ENCODE measurements around the gene FNDC3B.
"Not testable (repeated sequence)": the region's sequence is repeated elsewhere in the genome, so short reads cannot be mapped to it uniquely, and the experiment has no call there.

FNDC3B gene

GRCh38 chr3:172033396-172033795 is 6.0 kb upstream of the FNDC3B start:
- DNase-seq (ENCODE audit: low read depth) = no peak

DNA sequence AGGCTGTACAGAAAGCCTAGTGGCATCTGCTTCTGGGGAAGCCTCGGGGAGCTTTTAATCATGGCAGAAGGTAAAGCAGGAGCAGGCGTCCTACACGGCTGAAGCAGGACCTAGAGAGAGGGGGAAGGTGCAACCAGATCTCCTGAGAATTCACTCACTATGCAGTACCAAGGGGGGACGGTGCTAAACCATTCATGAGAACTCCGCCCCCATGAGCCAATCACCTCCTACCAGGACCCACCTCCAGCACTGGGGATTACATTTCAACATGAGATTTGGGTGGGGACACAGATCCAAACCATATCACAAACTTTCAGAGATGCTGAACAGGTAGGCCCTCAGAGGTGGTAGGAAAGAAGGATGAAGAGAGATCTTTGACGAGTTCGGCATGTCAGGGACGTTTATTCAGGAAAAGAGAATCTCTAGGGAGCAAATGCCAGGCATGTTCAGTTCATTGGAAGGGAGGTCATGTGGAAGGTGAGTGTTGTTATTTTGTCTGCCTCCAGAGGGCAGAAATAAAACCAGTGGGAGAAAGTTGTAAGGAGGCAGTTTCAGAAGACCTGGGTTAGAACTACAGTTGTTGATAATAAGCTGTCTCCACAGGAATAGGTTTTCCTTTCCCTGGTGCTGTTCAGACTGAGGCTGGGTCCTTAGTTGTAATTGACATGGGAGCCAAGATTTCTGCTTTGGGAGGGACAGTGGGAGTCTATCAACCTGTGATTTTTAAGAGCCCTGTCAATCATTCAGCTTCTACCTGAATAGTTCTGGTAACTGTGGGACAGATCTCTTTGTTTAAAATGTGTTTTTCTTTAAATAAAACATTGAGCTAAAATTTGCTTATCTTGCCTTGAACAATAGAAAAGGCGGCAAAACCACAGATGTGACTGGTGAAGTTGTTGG is 4.3 kb upstream of the FNDC3B start:
- DNase-seq (ENCODE audit: low read depth) = no peak

GRCh38 chr3:172036541-172037215 is 2.7 kb upstream of the FNDC3B start:
- no peak for DNase-seq (ENCODE audit: low read depth)

DNA sequence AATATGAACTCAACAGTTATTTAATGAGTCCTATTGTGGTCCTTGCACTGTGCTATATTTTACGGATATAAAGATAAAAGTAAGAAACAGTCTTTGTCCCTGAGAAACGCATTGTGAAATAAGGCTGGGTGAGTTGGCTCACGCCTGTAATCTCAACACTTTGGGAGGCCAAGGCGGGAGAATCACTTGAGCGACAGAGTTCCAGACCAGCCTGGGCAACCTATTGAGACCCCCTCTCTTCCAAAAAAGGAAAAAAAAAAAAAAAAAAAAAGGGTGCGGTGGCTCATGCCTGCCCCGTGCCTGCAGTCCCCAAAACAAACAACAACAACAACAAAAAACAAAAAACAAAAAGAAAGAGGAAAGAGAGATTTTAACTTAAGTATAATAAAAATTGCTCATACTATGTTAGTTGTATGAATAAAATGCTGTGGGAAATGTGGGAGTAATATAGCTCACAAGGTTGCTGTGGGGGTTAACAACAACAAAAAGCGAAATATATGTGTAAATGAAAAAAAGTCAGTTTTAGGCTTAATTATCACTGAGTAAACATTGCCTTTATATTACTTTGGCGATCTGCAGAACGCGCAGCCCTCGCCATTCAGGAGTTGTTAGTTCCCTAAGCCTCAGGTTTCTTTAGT is 461 bp upstream of the FNDC3B start:
- no peak for DNase-seq (ENCODE audit: low read depth)

- DNase-seq (ENCODE audit: low read depth) = no peak
Measured at GRCh38 chr3:172040078-172040980, 951 bp downstream of the FNDC3B start.

DNA sequence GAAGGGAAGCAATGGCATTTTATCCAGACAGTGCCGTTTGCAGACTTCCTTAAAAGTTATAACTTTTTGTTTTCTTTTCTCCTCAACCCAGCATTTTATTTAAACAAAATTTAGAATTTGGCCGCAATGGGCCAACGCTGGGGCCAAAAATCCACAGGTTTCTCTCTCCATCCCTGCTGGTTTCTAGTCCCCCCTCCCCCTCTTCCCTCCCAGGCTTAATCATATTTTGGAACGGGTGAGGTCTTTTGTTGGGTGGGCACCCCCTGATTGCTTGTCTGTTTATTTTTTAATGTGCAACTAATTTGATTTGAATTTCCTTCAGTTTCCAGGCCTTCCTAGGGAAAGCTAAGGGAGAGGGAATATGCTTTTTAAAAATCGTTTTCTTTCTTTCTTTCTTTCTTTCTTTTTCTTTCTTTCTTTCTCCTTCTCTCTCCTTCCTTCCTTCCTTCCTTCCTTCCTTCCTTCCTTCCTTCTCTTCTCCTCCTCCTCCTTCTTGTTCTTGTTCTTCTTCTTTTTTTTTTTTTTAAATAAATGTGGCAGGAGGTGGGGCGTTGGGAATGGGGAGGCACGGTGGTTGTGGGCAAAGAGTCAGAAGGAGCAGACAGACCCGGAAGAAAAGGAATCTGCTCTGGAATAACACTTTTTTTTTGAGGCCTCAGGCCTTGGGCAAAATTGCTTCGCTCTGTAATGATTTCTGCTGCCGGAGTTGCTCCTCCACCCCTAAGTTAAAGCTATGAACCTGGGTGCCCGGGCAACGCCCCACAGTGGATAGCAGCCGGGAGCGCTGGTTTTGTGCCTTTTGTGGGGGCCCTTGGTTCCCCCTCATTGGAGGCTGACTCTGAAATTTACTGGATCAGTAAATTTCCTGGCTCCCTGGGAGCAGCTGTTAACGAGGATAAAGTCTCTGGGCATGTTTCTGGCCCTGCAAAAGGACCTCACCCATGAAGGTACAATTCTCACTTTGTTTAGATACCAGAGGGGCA is 1.9 kb downstream of the FNDC3B start:
- DNase-seq (ENCODE audit: low read depth) = no peak

- DNase-seq (ENCODE audit: low read depth) = no peak
Measured at GRCh38 chr3:172042136-172042662, 2.8 kb downstream of the FNDC3B start.

DNA sequence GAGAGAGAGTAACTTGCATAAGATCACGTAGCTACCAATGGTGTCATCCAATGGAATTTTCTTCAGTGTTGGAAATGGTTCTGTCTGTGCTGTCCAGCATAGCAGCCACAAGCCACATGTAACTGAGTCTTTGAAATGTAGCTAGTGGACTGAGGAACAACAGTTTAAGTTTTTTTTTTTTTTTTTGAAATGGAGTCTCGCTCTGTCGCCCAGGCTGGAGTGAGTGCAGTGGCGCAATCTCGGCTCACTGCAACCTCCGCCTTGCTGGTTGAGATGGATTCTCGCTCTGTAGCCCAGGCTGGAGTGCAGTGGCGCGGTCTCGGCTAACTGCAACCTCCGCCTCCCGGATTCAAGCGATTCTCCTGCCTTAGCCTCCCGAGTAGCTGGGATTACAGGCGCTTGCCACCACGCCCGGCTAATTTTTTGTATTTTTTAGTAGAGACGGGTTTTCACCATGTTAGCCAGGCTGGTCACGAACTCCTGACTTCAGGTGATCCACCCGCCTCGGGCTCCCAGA is 3.3 kb downstream of the FNDC3B start:
- DNase-seq (ENCODE audit: low read depth) = not testable (repeated sequence)

GRCh38 chr3:172043233-172043632 is 3.9 kb downstream of the FNDC3B start:
- DNase-seq (ENCODE audit: low read depth) = no peak

GRCh38 chr3:172043766-172044165 is 4.4 kb downstream of the FNDC3B start:
- DNase-seq (ENCODE audit: low read depth) = no peak

- no peak for DNase-seq (ENCODE audit: low read depth)
Measured at GRCh38 chr3:172044833-172045585, 5.6 kb downstream of the FNDC3B start.

- no peak for DNase-seq (ENCODE audit: low read depth)
Measured at GRCh38 chr3:172046268-172046915, 7.0 kb downstream of the FNDC3B start.

GRCh38 chr3:172047567-172048115 is 8.3 kb downstream of the FNDC3B start:
- no peak for DNase-seq (ENCODE audit: low read depth)

- no peak for DNase-seq (ENCODE audit: low read depth)
Measured at GRCh38 chr3:172048599-172048998, 9.2 kb downstream of the FNDC3B start.

DNA sequence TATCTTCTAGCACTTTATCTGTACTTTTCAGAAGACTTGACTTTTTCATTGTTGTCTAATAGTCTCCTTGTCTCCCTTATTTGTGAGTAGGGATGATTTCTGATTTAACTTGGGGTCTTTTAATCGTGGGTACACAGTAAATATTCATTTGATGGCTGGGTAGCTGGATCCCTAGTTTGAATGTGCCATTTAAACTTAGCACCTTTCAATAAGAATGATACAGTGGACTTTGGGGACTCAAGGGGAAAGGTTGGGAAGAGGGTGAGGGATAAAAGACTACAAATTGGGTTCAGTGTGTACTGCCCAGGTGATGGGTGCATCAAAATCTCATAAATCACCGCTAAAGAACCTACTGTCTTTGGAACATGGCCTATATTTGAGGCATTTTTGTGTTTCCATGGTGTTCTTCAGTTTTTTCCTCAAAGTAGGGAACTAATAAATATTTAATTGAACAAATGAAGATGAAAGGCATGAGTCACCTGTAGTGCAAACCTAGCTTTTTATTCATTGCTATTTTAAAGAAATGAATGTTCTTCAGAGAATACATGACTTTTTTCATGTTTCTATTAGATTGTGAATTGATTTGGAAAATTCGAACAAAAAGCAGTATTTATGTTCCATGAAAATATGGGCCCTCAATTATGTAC is 12.1 kb downstream of the FNDC3B start:
- no peak for DNase-seq (ENCODE audit: low read depth)

- DNase-seq (ENCODE audit: low read depth) = no peak
Measured at GRCh38 chr3:172051957-172052354, 12.6 kb downstream of the FNDC3B start.

GRCh38 chr3:172052405-172052804 is 13.0 kb downstream of the FNDC3B start:
- DNase-seq (ENCODE audit: low read depth) = no peak

All from non-pigmented ciliary epithelial cell (primary cell).